Pericardium fibroblast (primary cell): ENCODE data around the gene CAMK2A. TPM values are rescaled to one million over a fixed set of nuclear protein-coding genes. Genes with fewer than 3 reads are reported as not detected.

Experiments
- total RNA-seq: library from RNA; depleted of rRNA; stranded (reverse); fragments of >200 nt; gene quantifications from 2 replicates; pipeline ENCODE4 v1.2.3, GENCODE V29; 2015

CAMK2A gene
- not detected in 2 replicates for total RNA-seq

DNA sequence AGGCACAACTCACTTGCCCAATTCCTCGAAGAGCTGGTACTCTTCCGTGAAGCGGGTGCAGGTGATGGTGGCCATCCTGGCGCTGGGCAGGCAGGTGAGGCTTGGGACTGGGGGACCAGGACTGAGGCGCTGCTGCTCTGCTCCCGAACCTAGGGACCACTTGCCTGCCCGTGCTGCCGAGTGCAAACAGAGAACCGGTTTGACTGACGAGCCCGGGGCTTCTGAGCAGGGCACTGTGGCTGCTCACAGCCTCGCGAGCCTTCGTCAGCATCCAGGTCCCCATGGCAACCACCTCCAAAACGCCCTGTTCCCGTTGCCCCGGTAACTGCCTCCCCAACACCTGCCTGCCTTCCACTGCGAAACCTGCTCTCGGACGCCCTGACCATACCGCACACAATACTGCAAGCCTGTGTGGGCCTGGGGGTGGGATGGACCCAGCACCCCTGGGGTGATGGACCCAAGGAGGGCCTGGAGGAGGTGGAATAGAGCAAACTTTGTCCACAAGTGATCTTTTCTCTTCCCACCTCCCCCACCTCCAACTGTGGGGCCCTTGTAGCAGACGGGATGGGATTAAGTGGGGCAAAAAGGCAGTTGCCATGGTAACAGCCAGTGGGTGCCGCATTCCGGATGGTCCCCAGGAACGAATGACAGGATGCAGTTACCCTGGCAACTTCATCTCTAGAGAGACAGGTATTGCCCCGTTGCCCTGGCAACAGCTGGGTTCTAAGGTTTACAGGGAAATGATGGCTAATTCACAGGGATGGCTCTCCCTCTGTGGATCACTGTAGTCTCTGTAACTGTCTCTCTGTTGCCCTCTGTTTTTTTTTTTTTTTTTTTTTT lies at the start of gene CAMK2A:
TSS of gene CAMK2A (minus strand) at position 223 of the 840 bp plus-strand sequence. CDS start at position 75, 148 bp downstream.

DNA sequence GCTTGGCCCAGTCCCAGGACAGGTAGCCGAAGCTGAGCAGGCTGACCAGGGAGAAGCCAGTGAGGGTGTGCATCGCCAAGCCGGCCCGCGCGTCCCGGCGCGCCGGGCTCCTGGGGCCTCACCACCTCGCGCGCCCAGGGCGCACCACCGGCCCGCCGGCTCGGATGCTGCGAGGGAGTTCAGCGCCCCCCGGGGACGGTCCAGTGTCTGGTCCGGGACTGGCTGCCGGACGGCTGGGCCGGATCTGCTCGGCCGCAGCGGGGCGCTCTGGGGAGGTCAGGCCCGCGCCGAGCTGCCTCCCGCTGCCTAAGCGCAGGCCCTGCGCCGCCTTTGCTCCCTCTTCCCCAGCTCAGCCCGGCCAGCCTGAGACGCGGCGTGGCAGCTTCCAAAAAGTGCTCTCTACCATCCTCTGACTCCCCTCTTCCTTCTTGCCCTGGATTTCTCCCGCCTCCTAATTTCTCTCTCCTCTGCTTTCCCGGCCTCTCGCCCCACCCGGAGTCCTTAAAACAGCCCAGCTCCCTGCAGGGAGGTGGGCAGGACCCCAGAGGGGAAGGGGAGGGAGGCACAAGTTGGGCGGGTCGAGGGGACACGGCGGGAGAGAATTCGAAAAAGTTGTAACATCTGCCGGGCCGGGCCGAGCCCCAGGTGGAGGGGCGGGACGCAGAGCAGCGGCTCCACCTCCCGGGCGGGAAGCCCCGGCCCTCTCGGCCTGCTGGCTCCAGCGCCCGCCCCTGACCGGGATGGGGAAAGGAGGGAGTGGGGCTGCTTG lies 12.9 kb upstream of the CAMK2A start, which contains the start of gene ARSI:
TSS of gene ARSI (minus strand) at position 605 of the 769 bp plus-strand sequence. CDS start at position 73, 532 bp downstream.

DNA sequence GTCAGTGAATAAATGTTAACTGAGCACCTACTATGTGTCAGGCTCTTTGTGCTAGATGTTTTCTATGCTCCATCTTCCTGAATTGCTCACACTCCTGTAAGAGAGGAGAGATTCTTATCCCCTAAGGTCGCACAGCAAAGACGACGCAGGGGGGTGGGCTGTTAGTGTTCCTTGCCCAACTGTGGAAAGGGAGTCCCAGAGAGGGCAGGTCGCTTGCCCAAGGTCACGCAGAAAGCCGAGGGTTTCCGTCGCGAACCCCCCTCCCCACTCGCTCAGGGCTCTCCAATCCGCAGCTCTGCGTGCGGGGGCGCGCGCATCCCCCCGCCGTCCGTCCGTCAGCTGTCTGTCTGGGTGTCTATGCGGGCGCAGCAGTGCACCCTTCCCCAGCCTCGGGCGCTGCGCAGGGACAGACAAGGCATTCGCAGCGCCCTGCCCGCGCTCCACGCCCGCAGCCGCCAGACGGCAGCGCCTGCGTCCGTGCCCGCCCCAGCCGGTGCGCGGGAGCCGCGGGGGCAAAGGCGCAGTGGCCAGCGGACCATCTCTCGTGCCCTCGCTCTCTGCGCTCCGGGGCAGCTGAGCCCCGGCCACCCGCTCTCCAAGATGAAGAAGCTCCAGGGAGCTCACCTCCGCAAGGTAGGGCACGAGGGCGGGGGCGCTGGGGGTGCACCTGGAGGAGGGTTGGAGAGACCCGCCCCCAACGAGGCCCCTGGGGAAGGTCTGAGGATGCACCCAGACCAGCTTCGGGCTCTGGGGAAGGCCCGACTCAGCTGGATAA lies 99.7 kb downstream of the CAMK2A start, which contains the start of gene SLC6A7:
TSS of gene SLC6A7 (plus strand) at position 335 of the 775 bp plus-strand sequence. CDS start at position 601, 266 bp downstream.

Other genes starting within 250 kb of the CAMK2A start
- gene CSF1R, start 203.2 kb downstream of the CAMK2A start, total RNA-seq, result not detected in 2 replicates
- gene PDGFRB, start 133.9 kb downstream of the CAMK2A start, total RNA-seq, result 232 and 372 TPM in 2 replicates
- gene CDX1, start 123.0 kb downstream of the CAMK2A start, total RNA-seq, result 0.12 and 0.60 TPM in 2 replicates
- not detected in 2 replicates for gene SLC6A7, start 99.7 kb downstream of the CAMK2A start, total RNA-seq
- gene ARSI, start 13.1 kb upstream of the CAMK2A start, total RNA-seq, result 3.3 and 7.2 TPM in 2 replicates
- 15.0 and 15.3 TPM in 2 replicates for gene TCOF1, start 67.9 kb upstream of the CAMK2A start, total RNA-seq
- gene CD74, start 123.1 kb upstream of the CAMK2A start, total RNA-seq, result 0.47 and 3.2 TPM in 2 replicates
- 3,625 and 4,446 TPM in 2 replicates for gene RPS14, start 160.0 kb upstream of the CAMK2A start, total RNA-seq
- gene NDST1, start 218.4 kb upstream of the CAMK2A start, total RNA-seq, result 86.9 and 110 TPM in 2 replicates